GM19035 (cell line): Measurements from ENCODE around the gene MTLN.
"Not testable (repeated sequence)": the region's sequence is repeated elsewhere in the genome, so short reads cannot be mapped to it uniquely, and the experiment has no call there.

Experiments used
- ATAC-seq: cut with Tn5 transposase; IDR thresholded peaks from one replicate; pipeline ENCODE4 v1.9.1; 2021; ENCODE audit not compliant: unreplicated experiment

The MTLN gene

GRCh38 chr2:110204408-110205385, 7.7 kb downstream of the MTLN start, which contains the start of gene NPHP1:
TSS of gene NPHP1 (minus strand) at chr2:110205013. CDS start at chr2:110204968, 45 bp downstream.
- peak; percentile 98 for ATAC-seq

GRCh38 chr2:110198016-110198415, 14.3 kb downstream of the MTLN start:
- no peak for ATAC-seq

GRCh38 chr2:110197452-110197851, 14.9 kb downstream of the MTLN start:
- no peak for ATAC-seq

- ATAC-seq: not testable (repeated sequence)
Observed at GRCh38 chr2:110190169-110190568, 22.2 kb downstream of the MTLN start.

GRCh38 chr2:110182449-110182848, 29.9 kb downstream of the MTLN start:
- ATAC-seq: no peak

- ATAC-seq: no peak
Observed at GRCh38 chr2:110180036-110180435, 32.3 kb downstream of the MTLN start.

GRCh38 chr2:110173523-110173922, 38.8 kb downstream of the MTLN start:
- ATAC-seq: no peak

- ATAC-seq: no peak
Observed at GRCh38 chr2:110172506-110172905, 39.8 kb downstream of the MTLN start.

- no peak for ATAC-seq
Observed at GRCh38 chr2:110170102-110170501, 42.2 kb downstream of the MTLN start.

GRCh38 chr2:110167326-110168000, 44.9 kb downstream of the MTLN start:
- no peak for ATAC-seq

GRCh38 chr2:110166266-110166665, 46.1 kb downstream of the MTLN start:
- ATAC-seq: no peak
